ENCODE results near the gene CYB561A3.

Gene CYB561A3

DNA sequence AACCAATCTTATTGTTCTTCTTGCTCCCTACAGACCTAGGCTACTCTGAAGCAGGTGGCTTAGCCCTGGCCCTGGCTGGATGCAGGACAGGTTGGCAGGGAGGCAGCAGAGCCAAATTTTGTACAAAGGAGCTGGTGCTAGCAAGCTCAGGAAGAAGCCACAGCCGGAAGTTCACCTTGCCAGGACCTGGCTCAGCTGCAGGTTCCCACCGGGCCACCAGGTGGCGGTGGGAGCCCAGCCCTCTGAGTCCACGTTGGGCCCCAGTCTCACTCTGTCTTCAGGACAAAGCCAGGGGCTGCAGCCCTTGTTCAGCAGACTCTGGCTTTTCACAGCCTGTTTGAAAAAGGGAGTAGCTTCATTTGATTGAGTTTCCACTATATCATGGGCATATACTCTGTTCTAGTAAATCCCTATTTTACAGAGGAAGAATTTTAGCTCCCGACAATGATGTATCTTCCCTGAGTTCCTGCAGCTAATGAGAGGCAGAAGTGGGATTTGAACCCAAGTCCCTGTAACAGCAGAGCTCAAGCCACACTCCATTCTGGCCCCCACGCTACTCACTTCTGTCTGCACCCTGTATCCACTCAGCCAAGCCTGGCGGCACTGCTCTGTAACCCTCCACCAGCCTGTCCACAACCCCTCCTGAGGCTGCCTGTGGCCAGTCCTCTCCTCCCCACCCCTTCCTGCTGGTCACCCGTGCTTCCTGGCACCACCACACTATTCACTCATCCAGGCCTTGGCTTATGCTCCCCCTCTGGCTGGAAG, 25.3 kb downstream of the CYB561A3 start:
- no peak for TF ChIP-seq ZFX (IDR thresholded peaks at IDR 0.05)
- TF ChIP-seq, protein P1, sequence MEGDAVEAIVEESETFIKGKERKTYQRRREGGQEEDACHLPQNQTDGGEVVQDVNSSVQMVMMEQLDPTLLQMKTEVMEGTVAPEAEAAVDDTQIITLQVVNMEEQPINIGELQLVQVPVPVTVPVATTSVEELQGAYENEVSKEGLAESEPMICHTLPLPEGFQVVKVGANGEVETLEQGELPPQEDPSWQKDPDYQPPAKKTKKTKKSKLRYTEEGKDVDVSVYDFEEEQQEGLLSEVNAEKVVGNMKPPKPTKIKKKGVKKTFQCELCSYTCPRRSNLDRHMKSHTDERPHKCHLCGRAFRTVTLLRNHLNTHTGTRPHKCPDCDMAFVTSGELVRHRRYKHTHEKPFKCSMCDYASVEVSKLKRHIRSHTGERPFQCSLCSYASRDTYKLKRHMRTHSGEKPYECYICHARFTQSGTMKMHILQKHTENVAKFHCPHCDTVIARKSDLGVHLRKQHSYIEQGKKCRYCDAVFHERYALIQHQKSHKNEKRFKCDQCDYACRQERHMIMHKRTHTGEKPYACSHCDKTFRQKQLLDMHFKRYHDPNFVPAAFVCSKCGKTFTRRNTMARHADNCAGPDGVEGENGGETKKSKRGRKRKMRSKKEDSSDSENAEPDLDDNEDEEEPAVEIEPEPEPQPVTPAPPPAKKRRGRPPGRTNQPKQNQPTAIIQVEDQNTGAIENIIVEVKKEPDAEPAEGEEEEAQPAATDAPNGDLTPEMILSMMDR (conservative IDR thresholded peaks at IDR 0.05): peak; percentile 98
- H3K27ac ChIP-seq: peak overlapping the region; percentile 35

DNA sequence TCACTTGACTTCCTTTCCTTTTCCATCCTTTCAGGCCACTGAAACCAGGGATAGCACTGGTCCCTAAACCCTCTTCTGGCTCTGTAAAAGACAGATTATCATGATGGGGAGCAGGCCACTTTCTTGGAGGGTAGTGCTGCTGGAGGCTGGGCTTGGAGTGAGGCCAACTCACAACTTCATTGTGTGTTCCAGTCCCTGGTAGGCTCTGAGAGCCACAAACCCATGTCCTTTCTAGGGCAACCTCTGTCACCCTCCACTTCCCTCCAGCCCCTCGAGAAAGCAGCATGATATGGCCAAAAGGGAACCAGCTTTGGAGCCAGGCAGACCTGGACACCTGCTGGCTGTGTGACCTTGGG, 26.3 kb downstream of the CYB561A3 start:
- peak overlapping the region; percentile 35 for H3K27ac ChIP-seq
- TF ChIP-seq, protein P1 (conservative IDR thresholded peaks at IDR 0.05): no peak
- no peak for TF ChIP-seq ZFX (IDR thresholded peaks at IDR 0.05)

DNA sequence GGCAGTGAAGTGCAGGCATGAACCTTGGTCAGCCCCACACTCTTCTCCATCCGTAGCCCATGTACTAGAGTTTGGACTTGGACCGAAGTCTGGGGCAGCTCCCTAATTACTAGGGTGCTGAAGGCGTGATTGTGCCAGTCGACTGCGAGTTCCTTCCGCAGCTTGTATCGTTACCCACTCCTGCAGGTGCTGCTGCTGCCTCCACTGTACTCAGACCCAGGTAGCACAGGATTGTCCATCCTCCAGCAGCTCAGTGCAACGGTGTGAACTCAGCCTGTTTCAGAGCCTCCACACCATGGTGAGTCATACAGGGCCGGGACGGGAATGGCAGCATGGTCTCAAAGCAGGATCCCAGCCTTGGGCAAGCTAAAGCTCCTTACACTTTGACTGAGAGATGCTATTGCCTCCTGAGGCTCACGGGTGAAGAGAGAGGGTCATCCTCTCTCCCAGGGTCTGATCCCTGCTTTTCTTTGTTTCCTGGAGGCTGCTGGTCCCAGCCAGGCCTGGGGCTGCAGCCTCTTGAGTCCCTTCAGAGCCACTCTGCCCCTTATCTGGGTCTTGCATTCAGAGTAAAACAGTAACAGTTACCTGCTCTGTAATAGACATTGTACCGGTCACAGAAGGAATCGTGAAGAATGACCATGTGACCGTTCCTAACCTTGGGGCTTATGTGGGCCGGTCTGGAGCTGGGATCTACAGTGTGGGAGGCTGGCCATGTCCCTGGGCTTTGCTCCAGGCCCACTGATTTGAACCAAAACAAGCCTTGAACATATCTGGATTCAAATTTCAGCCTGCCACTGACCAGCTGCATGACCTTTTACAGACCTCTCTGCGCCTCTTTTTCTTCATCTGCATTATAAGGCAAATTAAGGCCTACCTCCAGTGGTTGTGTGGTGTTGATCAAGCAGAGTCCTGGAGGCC, 27.0 kb downstream of the CYB561A3 start:
- TF ChIP-seq ZFX (IDR thresholded peaks at IDR 0.05): no peak
- TF ChIP-seq, protein P1 (conservative IDR thresholded peaks at IDR 0.05): no peak
- H3K27ac ChIP-seq: peak overlapping the region; percentile 94; the same call in 1 of the 2 replicates

DNA sequence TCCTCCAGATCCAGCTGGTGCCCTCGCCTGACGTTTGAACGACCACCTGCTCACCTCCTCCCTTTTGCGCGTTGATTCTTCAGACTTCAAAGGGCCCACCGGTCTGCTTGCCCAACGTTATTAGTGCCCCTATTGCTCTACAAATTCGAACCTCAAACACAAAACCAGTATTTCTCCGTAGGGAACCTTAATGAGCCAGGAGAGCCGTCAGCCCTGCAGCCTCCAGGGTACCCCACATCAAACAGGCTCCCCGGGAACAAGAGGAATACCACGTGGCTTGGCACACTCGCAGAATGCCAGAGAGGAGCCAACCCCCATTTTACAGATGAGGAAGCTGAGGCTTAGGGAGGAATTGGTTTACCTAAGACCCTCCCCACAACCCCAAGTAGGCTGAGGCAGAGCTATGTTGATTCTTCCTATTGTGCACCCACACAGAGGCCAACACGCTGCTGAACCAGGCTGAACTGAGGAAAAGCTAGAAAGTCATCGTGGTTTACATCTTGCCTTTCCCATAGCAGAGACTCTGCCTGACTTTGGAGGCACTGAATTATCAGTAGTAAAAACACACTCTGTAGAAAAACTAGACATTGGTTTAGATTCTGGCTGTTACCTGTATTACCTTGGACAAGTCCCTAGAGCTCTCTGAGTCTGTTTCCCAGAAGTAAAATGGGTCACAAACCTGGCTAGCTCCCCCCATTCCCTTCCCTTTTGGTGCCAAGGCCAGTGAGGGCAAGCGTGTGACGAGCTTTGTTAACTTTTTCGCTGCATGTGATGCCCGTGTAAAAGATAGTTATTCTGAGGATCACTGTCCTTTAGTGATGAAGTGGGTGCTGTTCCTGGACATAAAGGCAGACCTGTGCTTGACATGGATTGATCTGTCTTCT, 27.9 kb downstream of the CYB561A3 start:
- H3K27ac ChIP-seq: peak overlapping the region; percentile 94
- TF ChIP-seq ZFX (IDR thresholded peaks at IDR 0.05): no peak
- TF ChIP-seq, protein P1 (conservative IDR thresholded peaks at IDR 0.05): no peak

DNA sequence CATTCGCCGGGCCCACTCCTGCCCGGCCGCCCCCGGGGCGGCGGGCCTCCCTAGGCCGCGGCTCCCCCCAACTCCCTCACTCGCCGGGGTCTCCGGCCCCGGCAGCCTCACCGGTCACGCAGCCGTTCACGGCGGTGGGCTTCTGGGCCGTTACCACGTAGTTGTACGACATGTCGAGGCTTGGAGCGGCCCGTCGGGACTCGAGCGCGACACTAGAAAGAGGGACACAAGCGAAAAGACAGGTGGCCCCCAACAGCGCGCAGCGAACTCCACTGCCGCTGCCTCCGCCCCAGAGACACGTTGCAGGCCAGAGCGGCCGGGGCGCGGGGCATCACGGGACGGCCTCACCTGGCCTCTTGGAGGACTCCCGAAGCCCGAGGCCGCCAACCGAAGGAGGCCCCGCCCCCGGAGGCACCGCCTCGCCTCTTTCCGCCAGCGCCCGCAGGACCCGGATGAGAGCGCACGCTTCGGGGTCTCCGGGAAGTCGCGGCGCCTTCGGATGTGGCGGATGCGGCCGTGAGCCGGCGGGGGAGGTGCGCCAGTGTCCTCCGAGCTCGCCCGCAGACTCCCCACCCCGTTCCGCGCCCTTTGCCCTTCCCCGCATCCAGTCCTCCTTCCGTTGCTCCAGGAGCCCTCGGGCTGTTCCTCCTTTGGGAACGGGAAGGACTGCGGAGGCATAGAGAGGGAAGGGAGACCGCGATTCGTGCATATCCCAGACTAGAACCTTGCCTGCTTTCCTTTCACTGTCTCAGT, 28.7 kb downstream of the CYB561A3 start, which contains the start of the genes DDB1 and TKFC:
Gene DDB1 (minus strand): TSS at position 309 of the 753 bp plus-strand sequence. CDS start 137 bp downstream, at position 172.
Gene TKFC (plus strand): TSS at position 432 of the 753 bp plus-strand sequence. CDS start 1,501 bp downstream, outside the sequence.
- H3K27ac ChIP-seq: peak within 1 kb of the TSS; percentile 94
- peak; percentile 80; the same call in 1 of the 2 replicates for TF ChIP-seq ZFX (IDR thresholded peaks at IDR 0.05)
- TF ChIP-seq, protein P1 (conservative IDR thresholded peaks at IDR 0.05): no peak

DNA sequence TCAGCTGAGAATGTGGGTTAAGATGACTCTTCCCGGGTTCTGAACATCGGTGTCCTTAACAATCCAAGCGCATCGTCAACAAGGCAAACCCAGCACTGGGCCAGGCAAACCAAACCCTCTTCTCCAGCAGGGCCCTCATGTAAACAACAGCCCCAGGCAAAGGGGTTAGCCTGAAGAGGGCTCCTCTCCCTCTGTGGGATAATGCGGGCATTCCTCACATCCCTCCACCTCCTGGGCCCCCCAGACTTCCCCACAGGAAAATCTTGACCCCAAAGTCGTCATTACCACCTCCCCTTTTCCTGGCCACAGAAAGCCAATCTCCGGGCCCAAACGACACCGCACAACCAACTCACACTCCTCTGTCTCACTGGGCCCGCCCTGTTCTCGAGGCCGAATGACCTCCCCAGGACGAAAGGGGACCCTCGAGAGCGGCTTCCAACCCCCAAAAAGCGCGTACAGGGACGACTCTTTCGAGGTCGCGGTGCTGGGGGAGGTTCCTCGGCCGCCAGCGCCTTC, 29.3 kb downstream of the CYB561A3 start:
- H3K27ac ChIP-seq: peak overlapping the region; percentile 94
- no peak for TF ChIP-seq ZFX (IDR thresholded peaks at IDR 0.05)
- TF ChIP-seq, protein P1 (conservative IDR thresholded peaks at IDR 0.05): no peak
